Endothelial cell (in vitro differentiated cells): Measurements from ENCODE around the gene VPS8. TPM values are rescaled to one million over a fixed set of nuclear protein-coding genes. Genes with fewer than 3 reads are reported as not detected.

Source experiments
- DNase-seq: peaks from one replicate; pipeline ENCODE4 v3.0.0; 2021; ENCODE audit warnings: low spot score
- H3K27ac Mint-ChIP-seq: one replicate; pipeline ENCODE4 v1.8.0; 2021; ENCODE audit warnings: mixed read lengths, inconsistent platforms; ENCODE audit not compliant: unreplicated experiment
- H3K27me3 Mint-ChIP-seq: one replicate; pipeline ENCODE4 v1.8.0; 2021; ENCODE audit warnings: mild to moderate bottlenecking, moderate library complexity, mixed read lengths, inconsistent platforms; ENCODE audit not compliant: unreplicated experiment
- H3K36me3 Mint-ChIP-seq: one replicate; pipeline ENCODE4 v1.8.0; 2021; ENCODE audit warnings: mild to moderate bottlenecking, low read depth, mixed read lengths, inconsistent platforms; ENCODE audit not compliant: unreplicated experiment
- H3K4me1 Mint-ChIP-seq: one replicate; pipeline ENCODE4 v1.8.0; 2021; ENCODE audit warnings: mild to moderate bottlenecking, mixed read lengths, inconsistent platforms; ENCODE audit not compliant: unreplicated experiment
- H3K4me3 Mint-ChIP-seq: one replicate; pipeline ENCODE4 v1.8.0; 2021; ENCODE audit warnings: mild to moderate bottlenecking, mixed read lengths, inconsistent platforms; ENCODE audit not compliant: unreplicated experiment
- H3K9me3 Mint-ChIP-seq: one replicate; pipeline ENCODE4 v1.8.0; 2021; ENCODE audit warnings: mixed read lengths, inconsistent platforms; ENCODE audit not compliant: unreplicated experiment
- CTCF ChIP-seq: fragments of 200-600 bp; sonication (generic); IDR thresholded peaks from one replicate; pipeline ENCODE4 v1.5.0; 2021; ENCODE audit warnings: antibody characterized with exemption; ENCODE audit not compliant: unreplicated experiment
- total RNA-seq: library from RNA; stranded (reverse); fragmentation: NEBNext Ultra II Directional; extraction: Animal tissue kit (Norgen Biotek cat#: 25700); gene quantifications from one replicate; pipeline ENCODE4 v1.2.1, GENCODE V29; 2021; ENCODE audit not compliant: unreplicated experiment

VPS8 gene
- total RNA-seq, 1 donor from 2014 or later, result 59.8 TPM

GRCh38 chr3:184766555-184767261 is 45.3 kb upstream of the VPS8 start:
- DNase-seq, result no peak
- Mint-ChIP-seq H3K27me3 (peaks cover 12% of the 10 kb centered on the region), H3K9me3 (no peaks in the 10 kb centered on the region)

DNA sequence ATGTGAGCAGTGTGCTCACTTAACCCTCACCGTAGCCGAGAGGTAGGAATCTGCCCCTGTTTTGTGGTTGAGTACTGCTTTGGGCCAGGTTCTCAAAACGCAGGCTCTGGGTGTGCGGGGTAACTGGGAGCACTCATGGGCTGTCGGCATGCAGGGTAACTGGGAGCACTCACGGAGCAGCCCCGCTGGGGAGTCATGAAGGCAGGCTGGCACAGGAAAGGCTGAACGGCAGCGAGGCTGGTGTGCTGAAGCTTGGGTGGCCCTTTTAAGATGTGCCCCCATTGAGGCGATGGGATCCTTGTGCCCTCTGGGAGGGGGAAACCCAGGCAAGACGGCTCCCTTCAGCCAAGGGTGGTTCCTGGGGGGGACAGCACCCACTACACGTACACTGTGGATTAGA is 44.6 kb upstream of the VPS8 start:
- Mint-ChIP-seq H3K27me3 (peaks cover 10% of the 10 kb centered on the region), H3K4me1 (no peaks in the 10 kb centered on the region), H3K27ac (no peak overlapping the region), H3K4me3 (no peak overlapping the region), H3K36me3 (no peaks in the 10 kb centered on the region), H3K9me3 (no peaks in the 10 kb centered on the region)
- no peak for DNase-seq
- no peak for TF ChIP-seq CTCF

More at GRCh38 chr3:184766555-184767261, 45.3 kb upstream of the VPS8 start:
- Mint-ChIP-seq H3K4me3 (no peak overlapping the region), H3K36me3 (no peaks in the 10 kb centered on the region), H3K27ac (no peak overlapping the region), H3K4me1 (no peaks in the 10 kb centered on the region)
- no peak for TF ChIP-seq CTCF

- no peak overlapping the region for H3K27ac Mint-ChIP-seq
- H3K4me1 Mint-ChIP-seq, result peaks cover 3% of the 10 kb centered on the region
- H3K36me3 Mint-ChIP-seq, result no peaks in the 10 kb centered on the region
- H3K4me3 Mint-ChIP-seq, result no peak overlapping the region
- TF ChIP-seq CTCF, result no peak
- DNase-seq, result no peak
- no peaks in the 10 kb centered on the region for H3K9me3 Mint-ChIP-seq
- peaks cover 6% of the 10 kb centered on the region for H3K27me3 Mint-ChIP-seq
Observed at GRCh38 chr3:184769382-184770170, 42.4 kb upstream of the VPS8 start.

- peaks cover 1% of the 10 kb centered on the region for H3K36me3 Mint-ChIP-seq
- H3K27ac Mint-ChIP-seq, result no peak overlapping the region
- no peak overlapping the region for H3K4me3 Mint-ChIP-seq
- H3K9me3 Mint-ChIP-seq, result no peaks in the 10 kb centered on the region
- H3K4me1 Mint-ChIP-seq, result peaks cover 3% of the 10 kb centered on the region
- DNase-seq, result no peak
- TF ChIP-seq CTCF, result no peak
- H3K27me3 Mint-ChIP-seq, result peaks cover 7% of the 10 kb centered on the region
Observed at GRCh38 chr3:184770541-184770940, 41.4 kb upstream of the VPS8 start.
